ENCODE measurements around the gene ATP5F1E.
A peak's percentile ranks its signal among the peaks of the same experiment; 100 is the strongest.
"Not testable (repeated sequence)": the region's sequence is repeated elsewhere in the genome, so short reads cannot be mapped to it uniquely, and the experiment has no call there.

The ATP5F1E gene

DNA sequence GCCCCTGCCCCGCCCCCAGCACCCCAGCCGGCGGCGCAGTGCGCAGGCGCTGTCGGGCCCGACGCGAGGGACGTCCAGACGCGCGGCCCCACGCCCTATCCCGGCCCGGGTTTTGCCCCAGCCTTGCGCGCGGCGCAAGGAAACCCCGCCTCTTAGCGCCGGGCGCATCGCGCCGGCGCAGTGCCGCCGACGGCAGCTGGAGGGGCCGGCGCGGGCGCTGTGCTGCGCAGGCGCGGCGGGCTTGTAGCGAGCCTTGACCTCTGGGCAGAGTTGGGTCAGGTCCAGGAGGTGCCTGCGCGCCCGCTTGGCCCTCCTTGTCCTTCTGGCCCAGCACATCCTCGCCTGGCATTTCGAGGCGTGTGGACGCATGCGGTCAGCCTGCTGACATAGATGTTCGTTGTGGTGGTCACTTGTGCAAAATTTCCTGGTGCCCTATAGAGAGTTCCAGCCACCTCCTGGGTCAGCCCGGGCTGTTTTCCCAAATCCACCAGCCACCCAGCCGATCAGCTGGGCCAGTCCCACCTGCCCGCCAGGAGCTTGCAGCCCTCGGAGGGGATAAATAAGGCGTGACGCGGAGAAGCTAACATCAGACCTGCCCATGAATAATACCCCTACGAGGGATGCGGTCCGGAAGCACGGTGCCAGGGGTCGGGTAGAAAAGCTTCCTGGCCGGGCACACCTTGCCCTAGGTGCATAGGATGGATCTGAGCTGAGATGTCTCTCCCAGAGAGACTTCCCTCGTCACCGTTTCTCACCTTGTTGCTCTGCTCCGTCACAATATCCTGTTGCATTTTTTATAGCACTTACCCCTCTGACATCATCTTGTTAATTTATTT, 10.9 kb upstream of the ATP5F1E start:
- no peak for DNase-seq

DNA sequence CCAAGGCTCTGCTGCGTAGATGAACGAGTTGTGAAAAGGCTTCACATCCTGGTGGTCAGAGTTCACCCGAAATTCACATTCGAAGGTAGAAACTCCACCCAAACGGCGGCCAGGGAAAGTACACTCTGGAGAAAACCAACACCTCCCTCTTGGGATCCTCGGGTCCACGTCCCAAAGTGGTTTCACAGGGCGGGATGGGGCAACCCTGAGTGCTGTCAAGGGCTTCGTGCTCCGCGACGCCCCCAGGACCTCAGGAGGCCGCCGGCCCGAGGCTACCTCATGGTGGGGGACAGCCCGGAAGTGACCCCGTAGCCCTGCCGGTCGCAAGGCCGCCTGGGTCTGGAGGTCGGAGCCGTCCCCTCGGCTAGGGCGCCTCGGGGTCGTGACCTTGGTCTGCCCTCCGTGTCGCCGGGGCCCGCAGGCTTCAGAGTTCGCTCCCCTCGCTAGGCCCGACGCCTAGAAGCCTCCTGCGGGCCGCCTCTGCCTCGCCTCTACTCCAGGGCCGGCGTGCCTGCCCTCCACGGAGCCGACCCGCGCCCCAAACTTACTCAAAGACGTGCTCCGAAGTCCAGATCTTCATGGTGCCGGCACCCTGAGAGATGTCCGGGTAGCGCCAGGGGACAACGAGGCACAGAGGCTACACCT, 10.1 kb upstream of the ATP5F1E start, which contains the start of gene PRELID3B:
TSS of gene PRELID3B (minus strand) at position 636 of the 645 bp plus-strand sequence. CDS start at position 580, 56 bp downstream.
- DNase-seq: no peak

GRCh38 chr20:59041487-59041886, 9.4 kb upstream of the ATP5F1E start:
- DNase-seq: not testable (repeated sequence)

DNA sequence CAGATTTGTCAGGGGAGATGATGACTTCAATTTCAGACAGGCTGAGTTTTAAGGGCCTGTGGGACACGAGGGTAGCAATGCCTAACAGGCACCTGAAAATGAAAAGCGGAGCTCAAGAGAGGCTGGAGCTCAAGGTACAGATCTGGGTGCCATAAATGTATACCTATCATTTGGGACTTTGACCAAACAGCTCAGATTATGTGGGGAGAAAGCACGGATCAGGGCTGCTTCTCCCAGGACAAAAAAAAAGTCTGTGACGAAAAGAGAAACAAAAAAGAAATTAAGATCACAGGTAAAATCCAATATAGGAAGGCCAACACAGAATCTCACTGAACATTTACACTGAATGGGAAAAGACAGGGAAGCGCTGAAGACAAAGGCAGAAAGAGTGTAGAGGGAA, 8.5 kb upstream of the ATP5F1E start:
- no peak for DNase-seq

DNA sequence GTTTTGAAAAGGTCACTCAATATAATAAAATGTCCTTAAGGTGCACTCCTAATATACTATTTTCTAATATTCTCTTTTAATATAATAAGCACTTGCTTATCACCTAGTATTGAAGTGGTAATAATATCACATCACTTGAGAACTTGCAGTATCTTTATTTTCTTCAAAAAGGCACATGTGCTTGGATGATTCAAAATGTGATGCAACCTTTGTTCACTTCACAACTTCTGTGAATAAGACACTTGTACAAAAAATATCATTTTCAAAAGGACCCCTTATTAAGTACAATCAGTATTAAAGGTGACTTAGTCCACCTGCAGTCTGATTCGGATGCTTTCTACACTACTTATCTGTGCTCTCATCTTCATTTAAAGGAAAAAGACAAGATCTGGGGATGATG, 7.1 kb upstream of the ATP5F1E start:
- DNase-seq: no peak

DNA sequence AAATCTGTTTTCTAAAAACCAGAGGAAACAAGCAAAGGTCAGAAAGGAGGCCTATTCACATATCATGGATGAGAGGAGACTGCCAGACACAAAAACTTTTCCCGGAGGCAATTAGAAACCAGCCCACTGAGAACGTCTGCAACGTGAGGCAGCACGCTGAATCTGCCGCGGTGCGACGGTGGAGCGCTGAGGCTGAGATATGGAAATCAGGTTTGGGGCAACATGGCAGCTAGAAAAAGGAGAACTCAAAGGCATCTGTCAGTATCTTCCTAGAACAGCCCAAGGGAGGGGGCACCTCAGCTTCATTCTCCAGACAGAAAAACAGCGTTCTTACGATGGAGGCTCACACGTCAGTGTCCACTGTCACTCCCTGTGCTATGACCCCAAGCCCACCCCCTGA, 5.3 kb upstream of the ATP5F1E start:
- DNase-seq: no peak

DNA sequence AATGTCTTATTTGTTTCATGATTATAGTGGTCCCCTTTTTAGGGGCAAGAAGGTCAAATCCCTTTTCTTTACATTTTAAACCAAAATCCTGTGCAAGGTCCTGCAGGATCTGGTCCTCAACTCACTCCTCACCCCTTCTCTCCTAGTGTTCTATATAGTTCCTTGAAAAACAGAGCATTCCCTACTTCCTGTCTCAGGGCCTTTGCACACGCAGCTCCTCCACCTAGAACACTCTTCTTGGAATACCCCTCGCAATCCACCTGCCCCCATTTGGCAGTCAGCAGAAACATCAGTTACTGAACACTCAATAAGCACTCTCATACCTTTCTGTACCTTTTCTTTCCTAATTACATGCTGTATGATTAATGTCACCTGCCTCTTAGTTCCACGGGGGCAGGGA, 3.2 kb upstream of the ATP5F1E start:
- DNase-seq: no peak

GRCh38 chr20:59033616-59034165, 1.6 kb upstream of the ATP5F1E start:
- DNase-seq: peak; percentile 77

DNA sequence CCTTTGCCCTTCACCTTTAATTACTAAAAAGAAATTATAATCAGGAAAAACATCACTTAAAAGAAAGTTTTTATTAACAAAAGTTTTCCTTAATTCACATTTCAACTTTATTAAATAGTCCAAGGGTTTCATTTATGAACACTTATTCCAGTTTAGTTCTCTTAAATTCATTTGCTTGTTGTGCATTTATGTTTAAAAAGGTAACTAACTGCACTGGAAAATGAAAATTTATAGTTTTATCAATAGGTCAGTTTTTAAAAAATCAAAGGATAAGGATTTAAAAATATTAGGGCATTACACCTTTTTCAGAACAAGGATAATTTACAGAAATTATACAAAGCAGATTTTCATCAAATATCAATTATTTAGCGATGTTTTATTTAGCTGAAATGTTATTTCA, 958 bp upstream of the ATP5F1E start:
- no peak for DNase-seq

DNA sequence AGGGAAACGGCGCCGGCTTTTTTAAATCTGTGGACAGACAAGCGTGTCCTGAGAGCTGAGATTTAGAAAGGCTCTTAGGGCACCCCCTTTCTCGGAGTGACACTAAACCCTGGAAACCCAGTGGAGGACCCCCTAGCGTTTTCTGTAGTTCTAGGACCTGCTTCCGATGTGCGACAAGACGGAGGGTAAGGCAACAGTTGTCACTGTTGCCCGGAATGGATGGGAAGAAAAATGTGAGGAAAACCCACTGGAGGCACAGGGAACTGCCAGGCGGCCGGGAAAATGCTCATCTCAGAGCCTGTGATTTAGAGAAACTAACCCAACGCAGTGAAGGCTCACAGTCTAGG, 551 bp upstream of the ATP5F1E start:
- peak; percentile 93 for DNase-seq

DNA sequence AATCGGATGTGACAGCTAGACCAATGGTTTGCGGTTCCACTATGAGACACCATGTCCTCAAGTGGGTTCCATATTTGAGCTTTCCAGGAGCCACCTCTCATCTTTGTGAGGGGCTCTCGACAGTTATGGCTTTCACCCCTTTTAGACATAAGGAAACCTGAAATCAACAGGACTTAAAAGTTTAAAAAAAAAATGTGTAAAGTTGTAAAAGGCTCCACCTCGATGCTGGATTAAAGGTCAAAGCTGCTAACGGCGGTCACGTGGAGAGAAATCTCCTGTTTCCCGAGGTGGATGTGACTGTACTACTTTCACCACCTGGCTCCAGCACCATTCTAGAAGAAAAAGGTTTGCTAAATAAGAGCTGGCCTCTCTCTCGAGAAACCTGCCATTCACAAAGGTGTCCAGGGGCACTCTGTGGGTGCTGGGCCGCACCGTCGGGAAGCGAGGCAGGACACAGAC, 542 bp downstream of the ATP5F1E start:
- DNase-seq: no peak

- no peak for DNase-seq
Measured at GRCh38 chr20:59030911-59031563, 1.1 kb downstream of the ATP5F1E start.

DNA sequence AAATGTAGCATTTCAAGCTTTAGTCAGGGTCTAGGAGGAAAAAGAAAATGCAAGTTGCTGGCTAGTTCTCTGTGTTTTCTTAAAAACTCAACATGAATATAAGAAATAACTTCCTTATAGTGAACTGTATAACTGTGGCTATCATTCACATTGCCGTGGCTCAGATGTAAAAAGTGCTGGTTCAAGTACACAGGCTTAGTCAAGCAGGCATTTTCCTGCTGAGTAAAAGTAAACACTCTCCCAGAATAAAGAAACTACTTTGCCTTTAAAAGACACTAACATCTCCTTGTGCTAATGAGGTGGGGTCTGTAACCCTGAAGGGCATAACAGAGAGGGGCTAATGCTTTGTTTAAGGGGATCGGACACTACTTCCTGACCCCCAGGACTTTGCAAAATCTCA, 3.3 kb downstream of the ATP5F1E start:
- DNase-seq: no peak

DNA sequence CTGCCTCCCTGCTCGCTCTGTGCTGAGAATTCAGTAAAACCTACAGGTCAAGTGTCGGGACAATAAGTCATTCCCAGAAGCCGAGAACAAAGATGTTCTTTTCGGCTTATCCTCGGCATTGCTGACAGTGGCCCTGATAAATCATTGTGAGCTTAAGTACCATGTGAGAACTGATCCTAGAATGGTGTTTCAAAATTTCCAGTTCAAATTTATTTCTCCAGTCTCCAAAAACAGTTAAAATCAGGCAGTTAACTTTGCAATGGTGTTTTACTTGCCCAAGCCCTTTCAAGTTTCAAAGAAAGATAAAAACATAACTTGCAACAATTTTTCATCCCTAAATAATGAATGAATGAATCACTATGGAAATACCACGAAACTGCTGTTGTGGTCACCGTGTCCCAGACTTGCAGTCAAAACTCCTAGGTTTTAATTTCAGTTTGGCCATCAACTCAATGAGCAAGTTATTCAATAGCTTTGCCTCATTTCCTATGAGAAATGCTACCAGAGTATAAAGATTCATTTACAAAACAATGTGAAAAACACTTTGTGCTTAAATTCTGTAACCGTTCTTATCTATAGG, 4.3 kb downstream of the ATP5F1E start:
- DNase-seq: no peak

DNA sequence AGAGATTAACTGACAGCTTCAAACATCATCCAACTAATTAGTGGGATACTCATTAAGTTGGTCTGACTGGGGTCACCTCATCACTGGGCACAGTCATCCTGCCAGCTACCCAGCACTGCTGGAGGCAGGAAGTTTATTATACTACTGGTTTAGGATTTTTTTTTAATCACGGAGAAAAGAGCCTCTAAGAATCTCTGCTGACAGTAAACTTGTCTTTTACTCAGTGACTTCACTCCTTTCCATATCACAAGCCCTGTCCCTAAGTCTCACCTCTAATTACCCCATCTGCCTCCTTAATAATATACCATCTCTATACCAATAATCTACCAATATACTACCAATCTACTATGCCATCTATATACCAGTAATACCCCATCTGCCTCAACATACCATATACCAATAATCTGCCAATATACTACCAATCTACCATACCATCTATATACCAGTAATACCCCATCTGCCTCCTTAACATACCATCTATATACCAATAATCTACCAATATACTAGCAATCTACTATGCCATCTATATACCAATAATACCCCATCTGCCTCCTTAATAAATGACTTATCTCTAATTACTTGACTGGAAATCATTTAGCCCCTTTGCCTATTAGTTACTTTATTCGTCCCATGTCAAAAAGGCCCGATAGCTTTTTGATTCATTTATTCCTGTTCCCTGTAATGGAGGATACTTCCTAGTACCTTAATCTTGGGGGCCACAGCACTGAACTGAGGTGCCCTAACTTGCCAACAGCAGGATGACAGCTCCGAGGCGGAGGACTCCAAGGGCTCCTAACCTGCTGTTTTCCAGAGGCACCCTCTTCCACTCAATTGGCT, 5.0 kb downstream of the ATP5F1E start:
- DNase-seq: no peak

GRCh38 chr20:59025511-59025910, 6.6 kb downstream of the ATP5F1E start:
- no peak for DNase-seq

DNA sequence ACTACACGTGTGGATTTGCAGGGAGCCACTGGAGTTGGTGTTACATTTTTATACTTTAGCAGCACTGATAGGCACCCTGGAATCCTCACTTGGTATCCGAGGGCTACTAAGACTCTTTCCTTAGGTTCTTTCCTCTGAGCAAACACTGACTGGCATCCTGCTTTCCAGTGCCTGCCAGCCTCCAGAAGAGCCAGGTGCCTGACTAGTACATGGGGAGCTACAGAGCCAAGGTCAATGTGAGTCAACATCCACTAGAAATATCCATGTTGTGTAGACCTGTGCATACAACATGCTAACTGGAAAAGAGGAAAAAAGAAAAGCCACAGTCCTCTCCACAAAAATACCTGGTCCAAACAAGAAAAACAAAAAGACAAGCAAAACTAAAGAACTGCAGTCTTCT, 7.0 kb downstream of the ATP5F1E start:
- no peak for DNase-seq

GRCh38 chr20:59024111-59024530, 8.0 kb downstream of the ATP5F1E start:
- no peak for DNase-seq

- no peak for DNase-seq
Measured at GRCh38 chr20:59023616-59024015, 8.5 kb downstream of the ATP5F1E start.

DNA sequence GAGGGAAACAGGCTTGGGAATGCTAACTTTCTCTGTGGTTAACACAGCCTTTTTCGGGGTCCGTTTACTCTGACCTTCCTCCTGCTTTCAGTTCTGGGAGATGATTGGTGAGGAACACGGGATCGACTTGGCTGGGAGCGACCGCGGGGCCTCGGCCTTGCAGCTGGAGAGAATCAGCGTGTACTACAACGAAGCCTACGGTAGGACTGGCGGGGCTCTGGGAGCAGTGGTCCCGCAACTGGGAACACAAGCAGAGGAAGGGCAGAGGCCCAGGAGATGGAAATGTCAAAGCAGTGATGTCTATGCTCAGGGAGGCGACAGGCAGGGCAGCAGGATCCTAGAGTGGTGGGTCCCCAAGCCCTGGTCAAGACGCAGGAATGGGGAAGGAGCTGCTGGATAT, 9.4 kb downstream of the ATP5F1E start:
- no peak for DNase-seq

DNA sequence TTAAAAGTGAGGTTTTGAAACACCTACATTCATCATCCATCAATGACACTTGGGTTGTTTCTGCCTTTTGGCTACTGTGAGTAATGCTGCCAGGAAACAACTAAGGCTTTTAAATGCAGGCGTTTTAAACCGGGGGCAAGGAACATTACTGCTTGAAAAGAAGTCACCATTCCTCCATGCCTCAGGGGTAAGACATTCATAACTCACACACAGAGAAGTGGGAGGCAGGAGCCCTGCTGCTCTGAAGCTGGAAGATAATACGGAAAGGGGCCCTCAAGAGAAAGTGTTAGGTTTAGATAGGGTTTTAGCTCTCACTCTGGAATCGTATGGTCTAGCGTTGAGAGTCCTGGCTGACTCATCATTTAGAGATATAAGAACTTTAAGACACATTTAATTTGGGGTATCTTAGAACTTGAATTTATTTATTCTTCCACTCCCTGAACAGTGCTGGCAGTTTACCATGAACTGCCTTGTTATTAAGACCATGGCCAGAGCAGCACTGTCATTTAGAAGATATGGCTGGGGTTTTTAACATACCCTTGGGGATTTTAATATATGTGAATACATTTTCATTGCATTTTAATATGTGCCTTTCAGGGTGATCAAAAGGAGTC, 11.1 kb downstream of the ATP5F1E start:
- DNase-seq: no peak

DNA sequence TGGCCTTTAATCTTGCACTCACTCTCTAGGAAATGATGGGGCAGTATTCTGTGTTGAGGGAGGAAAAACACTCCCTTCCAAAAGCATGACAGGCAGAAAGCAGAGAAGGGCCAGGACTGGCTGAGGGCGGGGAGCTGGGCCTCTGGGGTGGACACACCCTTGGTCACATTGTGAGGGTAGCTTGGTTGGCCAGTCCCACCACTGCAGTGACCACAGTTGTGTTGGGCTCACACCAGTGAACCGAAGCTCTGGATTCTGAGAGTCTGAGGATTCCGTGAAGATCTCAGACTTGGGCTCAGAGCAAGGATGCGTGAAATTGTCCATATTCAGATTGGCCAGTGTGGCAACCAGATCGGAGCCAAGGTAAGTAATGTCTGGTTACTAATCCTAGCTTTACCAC, 12.9 kb downstream of the ATP5F1E start, which contains the start of gene TUBB1:
TSS of gene TUBB1 (plus strand) at position 213 of the 400 bp plus-strand sequence. CDS start at position 307, 94 bp downstream.
- DNase-seq: no peak
